Hair follicular keratinocyte (primary cell): ENCODE data around the gene REG3A. TPM values are rescaled to one million over a fixed set of nuclear protein-coding genes. Genes with fewer than 3 reads are reported as not detected.

Experiments used
- total RNA-seq: library from RNA; depleted of rRNA; stranded (reverse); fragments of >200 nt; gene quantifications from 2 replicates; pipeline ENCODE4 v1.2.3, GENCODE V29; 2015

The REG3A gene
- total RNA-seq = not detected in 2 replicates

GRCh38 chr2:79159653-79160052 lies at the start of gene REG3A:
REG3A (minus strand) TSS chr2:79159753; CDS start chr2:79159405, 348 bp downstream.

GRCh38 chr2:79120194-79120713 lies 39.3 kb downstream of the REG3A start, which contains the start of gene REG1A:
REG1A (plus strand) TSS chr2:79120488; CDS start chr2:79120862, 374 bp downstream.

Other genes starting within 250 kb of the REG3A start
- not detected in 2 replicates for gene REG3G, start 134.1 kb downstream of the REG3A start, total RNA-seq
- gene REG1B, start 71.8 kb downstream of the REG3A start, total RNA-seq = not detected in 2 replicates
- not detected in 2 replicates for gene REG1A, start 39.3 kb downstream of the REG3A start, total RNA-seq